ENCODE measurements around the gene RIMBP3C. TPM values are rescaled to one million over a fixed set of nuclear protein-coding genes. Genes with fewer than 3 reads are reported as not detected.
"Not testable (repeated sequence)": the region's sequence is repeated elsewhere in the genome, so short reads cannot be mapped to it uniquely, and the experiment has no call there.

RIMBP3C gene
- polyA plus RNA-seq, 1 donor = 0.35 TPM

GRCh38 chr22:21573750-21574494, 22.7 kb upstream of the RIMBP3C start:
- no peak for DNase-seq (ENCODE audit: low read depth)

- DNase-seq (ENCODE audit: low read depth) = no peak
These were observed 22.1 kb upstream of the RIMBP3C start for GRCh38 chr22:21573293-21573734.

GRCh38 chr22:21571679-21572078, 20.4 kb upstream of the RIMBP3C start:
- DNase-seq (ENCODE audit: low read depth) = no peak

GRCh38 chr22:21570398-21570797, 19.1 kb upstream of the RIMBP3C start:
- DNase-seq (ENCODE audit: low read depth) = no peak

GRCh38 chr22:21569459-21570170, 18.4 kb upstream of the RIMBP3C start:
- DNase-seq (ENCODE audit: low read depth) = no peak

DNA sequence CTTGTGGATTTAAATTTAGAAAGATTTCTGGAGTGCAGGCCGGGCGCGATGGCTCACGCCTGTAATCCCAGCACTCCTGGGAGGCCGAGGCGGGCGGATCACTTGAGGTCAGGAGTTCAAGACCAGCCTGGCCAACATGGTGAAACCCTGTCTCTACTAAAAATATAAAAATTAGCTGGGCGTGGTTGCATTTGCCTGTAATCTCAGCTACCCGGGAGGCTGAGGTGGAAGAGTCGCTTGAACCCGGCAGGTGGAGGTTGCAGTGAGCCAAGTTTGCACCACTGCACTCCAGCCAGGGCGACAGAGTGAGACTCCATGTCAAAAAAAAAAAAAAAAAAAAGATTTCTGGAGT, 17.8 kb upstream of the RIMBP3C start:
- DNase-seq (ENCODE audit: low read depth) = not testable (repeated sequence)

- DNase-seq (ENCODE audit: low read depth) = no peak
These were observed 17.2 kb upstream of the RIMBP3C start for GRCh38 chr22:21568347-21569075.

- DNase-seq (ENCODE audit: low read depth) = peak; percentile 32
These were observed 16.4 kb upstream of the RIMBP3C start, which contains the start of gene UBE2L3 for GRCh38 chr22:21567456-21568346. TSS of gene UBE2L3 (plus strand) at chr22:21567714. CDS start at chr22:21567745, 31 bp downstream.

DNA sequence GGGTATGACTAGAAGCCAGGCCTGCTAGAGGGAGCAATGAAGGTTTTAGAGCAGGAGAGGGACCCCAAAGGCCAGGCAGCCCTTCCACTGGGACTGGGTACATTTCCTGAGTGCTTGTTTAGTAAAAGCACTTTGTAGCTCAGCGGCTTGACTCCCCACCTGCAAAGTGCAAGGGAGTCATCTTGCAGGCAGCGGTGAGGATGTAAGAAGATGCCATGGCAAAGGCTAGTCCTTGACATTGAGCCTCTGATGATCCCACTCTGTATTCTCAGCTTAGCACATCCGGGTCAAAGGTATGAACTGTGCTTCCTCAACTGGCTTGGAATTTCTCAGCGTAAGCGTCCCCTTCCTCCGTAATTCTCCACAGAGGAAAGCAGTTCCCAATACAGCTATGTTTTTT, 13.2 kb upstream of the RIMBP3C start:
- no peak for DNase-seq (ENCODE audit: low read depth)

DNA sequence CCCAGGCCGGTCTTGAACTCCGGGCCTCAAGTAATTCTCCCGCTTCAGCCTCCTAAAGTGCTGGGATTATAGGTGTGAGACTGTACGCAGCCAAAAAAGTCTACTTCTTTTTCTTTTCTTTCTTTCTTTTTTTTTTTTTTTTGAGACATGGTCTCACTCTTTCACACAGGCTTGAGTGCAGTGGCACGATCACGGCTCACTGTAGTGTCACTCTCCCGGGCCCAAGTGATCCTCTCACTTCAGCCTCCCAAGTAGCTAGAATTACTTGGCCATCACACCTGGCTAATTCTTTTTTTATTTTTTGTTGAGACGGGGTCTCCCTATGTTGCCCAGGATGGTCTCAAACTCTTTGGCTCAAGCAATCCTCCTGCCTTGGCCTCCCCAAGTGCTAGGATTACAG, 12.7 kb upstream of the RIMBP3C start:
- DNase-seq (ENCODE audit: low read depth) = no peak

- DNase-seq (ENCODE audit: low read depth) = not testable (repeated sequence)
These were observed 9.4 kb upstream of the RIMBP3C start for GRCh38 chr22:21560657-21561056.

DNA sequence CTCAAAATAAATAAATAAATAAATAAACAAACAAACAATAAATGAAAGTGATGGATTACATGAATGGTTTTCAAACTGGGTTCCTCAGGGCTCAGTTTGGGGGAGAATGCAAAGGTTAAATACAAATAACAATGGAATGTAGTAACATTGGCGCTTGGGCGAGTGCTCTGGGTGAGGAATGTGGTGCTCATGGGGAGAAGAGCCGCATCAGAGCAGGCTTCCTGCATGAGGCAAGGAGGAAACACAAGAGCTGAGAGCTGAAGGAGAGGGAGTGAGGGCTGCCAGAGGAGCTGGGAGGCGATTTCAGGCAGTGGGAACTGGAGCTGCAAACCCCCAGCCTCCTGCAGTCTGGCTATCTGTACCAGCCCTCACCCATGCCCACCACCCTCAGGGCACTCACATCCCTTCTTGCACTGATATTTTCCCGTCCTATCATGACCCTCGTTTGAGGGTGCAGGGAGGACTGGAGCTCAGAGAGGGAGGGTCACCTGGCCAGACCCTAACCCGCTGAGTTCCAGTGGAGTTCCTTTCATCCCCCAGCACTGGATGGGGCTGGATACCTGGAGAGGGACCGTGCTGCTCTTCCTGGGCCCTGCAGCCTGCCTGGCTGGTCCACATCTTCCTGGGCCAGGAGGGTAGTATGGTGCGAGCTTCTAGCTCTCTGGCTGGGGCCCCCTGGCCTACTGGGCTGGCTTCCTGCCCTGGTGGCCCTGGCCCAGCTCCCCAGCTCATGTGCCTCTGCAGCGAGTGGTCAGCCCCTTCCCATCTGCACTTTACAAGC, 8.3 kb upstream of the RIMBP3C start:
- not testable (repeated sequence) for DNase-seq (ENCODE audit: low read depth)

DNA sequence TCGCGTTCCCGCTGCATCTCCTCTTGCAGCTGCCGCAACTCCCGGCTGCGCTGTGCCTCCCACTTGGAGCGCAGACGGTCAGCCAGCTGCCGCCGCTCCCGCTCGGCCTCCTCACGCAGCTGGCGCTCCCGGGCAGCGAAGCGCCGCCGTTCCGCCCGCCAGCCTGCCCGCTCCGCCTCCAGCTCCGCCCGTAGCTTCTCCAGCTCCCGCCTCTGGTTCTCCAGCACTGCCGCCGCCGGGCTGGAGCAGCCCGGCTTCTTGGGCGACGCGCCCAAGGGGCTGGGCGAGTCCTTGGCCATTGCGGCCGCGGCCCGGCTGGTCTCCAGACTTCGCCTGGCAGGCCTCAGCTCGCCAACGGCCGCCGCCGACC, 598 bp downstream of the RIMBP3C start:
- not testable (repeated sequence) for DNase-seq (ENCODE audit: low read depth)

GRCh38 chr22:21550008-21550677, 1.1 kb downstream of the RIMBP3C start:
- DNase-seq (ENCODE audit: low read depth) = not testable (repeated sequence)

- not testable (repeated sequence) for DNase-seq (ENCODE audit: low read depth)
These were observed 1.7 kb downstream of the RIMBP3C start for GRCh38 chr22:21549558-21549957.

DNA sequence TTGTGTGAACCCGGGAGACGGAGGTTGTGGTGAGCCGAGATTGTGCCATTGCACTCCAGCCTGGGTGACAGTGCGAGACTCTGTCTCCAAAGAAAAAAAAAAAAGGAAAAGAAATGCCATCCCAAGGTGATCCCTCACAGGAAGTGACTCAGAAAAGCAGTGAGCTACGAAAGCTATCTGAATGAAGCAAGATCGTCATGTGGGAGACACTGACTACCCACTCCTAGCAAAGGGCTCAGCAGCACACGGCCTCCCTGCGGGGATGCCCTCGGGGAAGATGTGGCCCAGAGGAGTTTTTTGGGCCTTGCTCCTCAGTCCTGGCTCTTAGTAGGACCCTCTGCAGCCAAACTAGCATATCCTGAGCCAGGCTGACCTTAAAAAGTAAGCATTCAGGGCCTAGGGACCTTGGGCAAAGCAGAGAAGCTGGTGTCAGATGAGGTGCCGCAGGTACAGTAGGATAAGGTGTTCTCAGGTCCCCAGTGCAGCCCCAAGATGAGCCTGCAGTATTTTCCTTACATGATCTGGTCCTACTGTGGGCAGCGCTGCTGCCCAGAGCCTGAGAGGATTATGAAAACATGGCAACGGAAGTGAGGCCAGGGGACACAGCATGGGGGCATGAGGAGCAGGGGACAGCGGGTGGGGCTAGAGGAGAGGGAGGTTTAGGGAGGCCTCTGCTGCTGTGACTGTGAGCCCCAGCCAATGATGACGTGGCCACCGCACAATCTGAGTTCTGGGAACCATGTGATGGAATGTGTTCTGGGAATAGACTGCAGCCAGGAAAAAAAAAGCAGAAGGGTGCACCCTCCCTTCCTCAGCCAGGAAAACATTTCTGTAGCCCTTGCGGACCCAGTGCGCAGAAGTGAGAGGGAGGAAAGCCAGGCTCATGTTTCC, 6.6 kb downstream of the RIMBP3C start:
- not testable (repeated sequence) for DNase-seq (ENCODE audit: low read depth)

DNA sequence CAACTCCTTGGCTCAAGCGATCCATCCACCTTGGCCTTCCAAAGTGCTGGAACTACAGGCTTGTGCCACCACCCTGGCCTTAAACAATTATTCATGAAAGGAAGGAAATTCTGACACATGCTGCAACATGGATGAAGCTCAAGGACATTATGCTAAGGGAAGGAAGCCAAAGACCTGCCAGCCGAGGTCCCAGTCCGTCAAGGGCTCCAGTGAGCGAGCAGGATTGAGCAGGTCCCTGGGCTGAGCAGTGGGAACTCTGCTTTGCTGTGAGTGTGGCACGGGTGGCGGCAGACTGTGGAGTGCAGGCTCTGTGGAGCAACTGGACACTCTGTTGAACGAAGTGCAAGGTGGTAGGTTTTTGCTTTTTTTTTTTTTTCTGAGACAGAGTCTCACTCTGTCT, 11.4 kb downstream of the RIMBP3C start:
- not testable (repeated sequence) for DNase-seq (ENCODE audit: low read depth)

DNA sequence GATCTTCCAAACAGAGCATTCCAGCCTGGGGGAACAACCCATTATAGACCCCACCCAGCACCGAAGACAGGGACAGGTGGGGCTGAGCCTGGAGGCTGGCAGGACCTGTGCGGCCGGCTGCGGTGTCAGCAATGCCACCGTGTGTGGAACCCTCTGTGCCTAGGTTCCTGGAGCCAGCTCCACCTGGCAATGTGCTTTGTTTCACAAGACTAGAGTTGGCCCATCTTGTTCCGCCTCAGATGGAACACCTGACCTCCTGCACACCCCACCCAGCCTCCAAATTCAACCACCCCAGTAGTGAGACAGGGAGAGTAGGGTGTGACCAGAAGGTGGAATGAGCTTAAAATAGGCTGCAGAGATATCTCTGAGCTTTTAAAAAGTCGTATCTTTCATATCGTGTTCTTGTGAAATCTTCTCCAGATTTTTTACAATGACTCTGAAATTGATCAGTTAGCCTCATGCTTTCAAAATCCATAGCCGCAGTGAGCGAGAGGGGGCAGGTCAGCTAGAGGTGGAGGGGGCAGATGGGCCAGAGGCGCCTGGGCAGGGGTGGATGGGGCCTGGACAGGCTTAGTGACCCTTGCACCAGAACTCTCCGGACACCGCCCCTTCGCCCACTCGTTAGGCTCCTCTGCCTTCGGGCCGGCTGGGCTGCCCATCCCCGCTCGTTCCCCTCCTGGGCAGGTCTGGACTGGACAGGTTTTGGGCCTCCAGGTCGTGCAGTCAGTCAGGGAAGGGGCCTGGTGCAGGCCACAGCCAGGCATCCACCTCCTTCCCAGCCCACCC, 18.2 kb downstream of the RIMBP3C start:
- not testable (repeated sequence) for DNase-seq (ENCODE audit: low read depth)
